ENCODE measurements around the gene GAN.

GAN gene

GRCh38 chr16:81277541-81278080, 37.2 kb upstream of the GAN start:
- no peak for TF ChIP-seq REST (IDR thresholded peaks at IDR 0.05; ENCODE audit: insufficient read depth in 1 of 2, low read depth in 2 of 2, low read length in 2 of 2)
- no peak for TF ChIP-seq FOXP2 (optimal IDR thresholded peaks at IDR 0.05; ENCODE audit: borderline replicate concordance, extremely low read depth, extremely low read length, insufficient read depth)
- TF ChIP-seq SIN3A (IDR thresholded peaks at IDR 0.05; ENCODE audit: borderline replicate concordance, insufficient read depth, low read length): no peak

GRCh38 chr16:81278526-81278925, 36.2 kb upstream of the GAN start:
- no peak for TF ChIP-seq FOXP2 (optimal IDR thresholded peaks at IDR 0.05; ENCODE audit: borderline replicate concordance, extremely low read depth, extremely low read length, insufficient read depth)
- TF ChIP-seq SIN3A (IDR thresholded peaks at IDR 0.05; ENCODE audit: borderline replicate concordance, insufficient read depth, low read length): no peak
- TF ChIP-seq TAF1 (IDR thresholded peaks at IDR 0.05; ENCODE audit: borderline replicate concordance, insufficient read depth, low read length): no peak
- TF ChIP-seq POLR2AphosphoS5 (IDR thresholded peaks at IDR 0.05; ENCODE audit: low read depth, low read length): no peak
- TF ChIP-seq REST (IDR thresholded peaks at IDR 0.05; ENCODE audit: insufficient read depth in 1 of 2, low read depth in 2 of 2, low read length in 2 of 2): no peak

- TF ChIP-seq FOXP2 (optimal IDR thresholded peaks at IDR 0.05; ENCODE audit: borderline replicate concordance, extremely low read depth, extremely low read length, insufficient read depth): no peak
- TF ChIP-seq POLR2AphosphoS5 (IDR thresholded peaks at IDR 0.05; ENCODE audit: low read depth, low read length): no peak
- TF ChIP-seq SIN3A (IDR thresholded peaks at IDR 0.05; ENCODE audit: borderline replicate concordance, insufficient read depth, low read length): no peak
- TF ChIP-seq REST (IDR thresholded peaks at IDR 0.05; ENCODE audit: insufficient read depth in 1 of 2, low read depth in 2 of 2, low read length in 2 of 2): no peak
These were observed 35.4 kb upstream of the GAN start for GRCh38 chr16:81279392-81279791.

GRCh38 chr16:81280393-81280792, 34.4 kb upstream of the GAN start:
- no peak for TF ChIP-seq POLR2AphosphoS5 (IDR thresholded peaks at IDR 0.05; ENCODE audit: low read depth, low read length)
- TF ChIP-seq REST (IDR thresholded peaks at IDR 0.05; ENCODE audit: insufficient read depth in 1 of 2, low read depth in 2 of 2, low read length in 2 of 2): no peak
- TF ChIP-seq SIN3A (IDR thresholded peaks at IDR 0.05; ENCODE audit: borderline replicate concordance, insufficient read depth, low read length): no peak
- TF ChIP-seq TAF1 (IDR thresholded peaks at IDR 0.05; ENCODE audit: borderline replicate concordance, insufficient read depth, low read length): no peak
- TF ChIP-seq FOXP2 (optimal IDR thresholded peaks at IDR 0.05; ENCODE audit: borderline replicate concordance, extremely low read depth, extremely low read length, insufficient read depth): no peak

GRCh38 chr16:81283044-81283443, 31.7 kb upstream of the GAN start:
- TF ChIP-seq FOXP2 (optimal IDR thresholded peaks at IDR 0.05; ENCODE audit: borderline replicate concordance, extremely low read depth, extremely low read length, insufficient read depth): no peak
- TF ChIP-seq POLR2AphosphoS5 (IDR thresholded peaks at IDR 0.05; ENCODE audit: low read depth, low read length): no peak
- TF ChIP-seq REST (IDR thresholded peaks at IDR 0.05; ENCODE audit: insufficient read depth in 1 of 2, low read depth in 2 of 2, low read length in 2 of 2): no peak
- no peak for TF ChIP-seq TAF1 (IDR thresholded peaks at IDR 0.05; ENCODE audit: borderline replicate concordance, insufficient read depth, low read length)
- no peak for TF ChIP-seq SIN3A (IDR thresholded peaks at IDR 0.05; ENCODE audit: borderline replicate concordance, insufficient read depth, low read length)
